ENCODE data around the gene FANCD2. TPM values are rescaled to one million over a fixed set of nuclear protein-coding genes. Genes with fewer than 3 reads are reported as not detected.

Gene FANCD2
- polyA plus RNA-seq, 2 of the 4 experiments (the other 2 are of a cell fraction) = 25.1 to 44.3 TPM

GRCh38 chr3:9978710-9979305, 47.4 kb upstream of the FANCD2 start:
- Histone ChIP-seq H3K4me2 (no peak overlapping the region), H3K4me1 (peaks cover 33% of the 10 kb centered on the region), H3K4me3 (no peak overlapping the region), H3K9me3 (no peaks in the 10 kb centered on the region), H3K27ac (peak overlapping the region in 1 of 2 experiments; percentile 44; a peak in 3 of 6 replicates)
- POLR2A ChIA-PET = interaction anchor here (2.1 kb wide), 1 partner anchor 32 kb away, joined by 9 read pairs; no protein-coding TSS in a partner anchor
- TF ChIP-seq POLR2A (IDR thresholded peaks at IDR 0.05; ENCODE audit: low read length) (no peak), ELK1 (IDR thresholded peaks at IDR 0.05; ENCODE audit: low read depth, low read length) (no peak), RFX5 (IDR thresholded peaks at IDR 0.05) (no peak), JUNB (IDR thresholded peaks at IDR 0.05) (no peak), HOXA7 (CRISPR knock-in tag; IDR thresholded peaks at IDR 0.05) (no peak), HOXB13 (CRISPR knock-in tag; IDR thresholded peaks at IDR 0.05; ENCODE audit: low read depth) (no peak), ZC3H11A (IDR thresholded peaks at IDR 0.05) (no peak)
- no peak for ATAC-seq
- FAIRE-seq = no peak
- 83% methylated on average over 8 of the region's 8 CpGs for WGBS (ENCODE audit: missing lambda C conversion rate)
- CTCF ChIA-PET = interaction anchor here (2.0 to 4.7 kb wide), 2 partner anchors 24 to 32 kb away, joined by 7 to 26 read pairs; no protein-coding TSS in a partner anchor
- no peak for DNase-seq (ENCODE audit: low read depth in 1 of 2, low spot score in 1 of 2)

GRCh38 chr3:9980251-9980650, 46.0 kb upstream of the FANCD2 start:
- FAIRE-seq (no peak), DNase-seq (ENCODE audit: low read depth in 1 of 2, low spot score in 1 of 2) (no peak), ATAC-seq (no peak)
- ChIA-PET CTCF (interaction anchor here (0.6 to 3.9 kb wide), 4 partner anchors 10 to 74 kb away, joined by 3 to 27 read pairs (median 4); no protein-coding TSS in a partner anchor), POLR2A (interaction anchor here (0.7 kb wide), 1 partner anchor 174 kb away, joined by 7 read pairs; no protein-coding TSS in a partner anchor)
- WGBS (ENCODE audit: missing lambda C conversion rate) = 92% methylated on average over 2 of the region's 2 CpGs
- Histone ChIP-seq H3K27ac (no peak overlapping the region), H3K4me1 (peaks cover 35% of the 10 kb centered on the region), H3K4me2 (no peak overlapping the region), H3K4me3 (no peak overlapping the region), H3K9me3 (no peaks in the 10 kb centered on the region)
- TF ChIP-seq MAX (IDR thresholded peaks at IDR 0.05) = no peak
- TF ChIP-seq KDM5A (IDR thresholded peaks at IDR 0.05) = no peak
- no peak for TF ChIP-seq NPAS2 (CRISPR knock-in tag; IDR thresholded peaks at IDR 0.05; ENCODE audit: borderline replicate concordance)
- no peak for TF ChIP-seq POLR2AphosphoS2 (conservative IDR thresholded peaks at IDR 0.05; ENCODE audit: low read length)

GRCh38 chr3:9986230-9986725, 40.0 kb upstream of the FANCD2 start:
- ChIA-PET POLR2A (interaction anchor here (0.6 to 1.1 kb wide), 6 partner anchors 9 to 40 kb away, joined by 3 to 9 read pairs (median 4); partner anchors contain the start of gene PRRT3), CTCF (interaction anchor here (0.9 to 2.4 kb wide), 5 partner anchors 15 to 301 kb away, joined by 3 to 14 read pairs (median 4); partner anchors contain the start of gene PRRT3)
- Histone ChIP-seq H3K4me1 (peaks cover 17% of the 10 kb centered on the region), H3K27ac (peak overlapping the region; percentile 74 to 88), H3K9me3 (no peaks in the 10 kb centered on the region), H3K4me3 (peak overlapping the region; percentile 73), H3K4me2 (peak overlapping the region; percentile 80)
- FAIRE-seq (no peak), DNase-seq (ENCODE audit: low read depth in 1 of 2, low spot score in 1 of 2) (no peak), ATAC-seq (peak; percentile 59 to 76)
- TF ChIP-seq NFE2L2 (conservative IDR thresholded peaks at IDR 0.05; ENCODE audit: low read length) (no peak), HDAC2 (IDR thresholded peaks at IDR 0.05) (peak; percentile 90; the same call in 1 of the 2 replicates), PHF8 (IDR thresholded peaks at IDR 0.05; ENCODE audit: borderline replicate concordance, low read depth) (peak; percentile 66; the same call in 1 of the 2 replicates), ZFP36 (IDR thresholded peaks at IDR 0.05; ENCODE audit: borderline replicate concordance, partially characterized antibody) (no peak), EHF (CRISPR knock-in tag; IDR thresholded peaks at IDR 0.05) (no peak), HES2 (IDR thresholded peaks at IDR 0.05) (no peak), KDM5A (IDR thresholded peaks at IDR 0.05) (no peak), CBX2 (IDR thresholded peaks at IDR 0.05; ENCODE audit: borderline replicate concordance, low read depth) (no peak), EHMT2 (IDR thresholded peaks at IDR 0.05; ENCODE audit: low read depth) (no peak), RAD21 (conservative IDR thresholded peaks at IDR 0.05 in 1 of 2, IDR thresholded peaks at IDR 0.05 in 1 of 2) (no peak), NR3C1 (IDR thresholded peaks at IDR 0.05) (no peak), ZC3H11A (IDR thresholded peaks at IDR 0.05) (no peak), ATOH8 (CRISPR knock-in tag; IDR thresholded peaks at IDR 0.05; ENCODE audit: low read depth) (no peak), RCOR1 (IDR thresholded peaks at IDR 0.05; ENCODE audit: low read depth, low read length) (no peak), NPAS2 (CRISPR knock-in tag; IDR thresholded peaks at IDR 0.05; ENCODE audit: borderline replicate concordance) (no peak), CEBPB (IDR thresholded peaks at IDR 0.05) (no peak), ZNF302 (CRISPR knock-in tag; IDR thresholded peaks at IDR 0.05) (no peak)
- WGBS (ENCODE audit: missing lambda C conversion rate) = 2% methylated on average over 16 of the region's 17 CpGs
